Stimulated activated CD4-positive, alpha-beta T cell treated with anti-CD3 and anti-CD28 coated beads, TNF-alpha, amount 100 ng/mL, for 4 hours (primary cell): ENCODE data around the gene ACBD6.
"Not testable (repeated sequence)": the region's sequence is repeated elsewhere in the genome, so short reads cannot be mapped to it uniquely, and the experiment has no call there.

Source experiments
- DNase-seq, 3 experiments: peaks; one replicate each; pipeline ENCODE4 v3.0.0-alpha.2; 2020; ENCODE audit warnings: low read depth in 3 of 3

Gene ACBD6

DNA sequence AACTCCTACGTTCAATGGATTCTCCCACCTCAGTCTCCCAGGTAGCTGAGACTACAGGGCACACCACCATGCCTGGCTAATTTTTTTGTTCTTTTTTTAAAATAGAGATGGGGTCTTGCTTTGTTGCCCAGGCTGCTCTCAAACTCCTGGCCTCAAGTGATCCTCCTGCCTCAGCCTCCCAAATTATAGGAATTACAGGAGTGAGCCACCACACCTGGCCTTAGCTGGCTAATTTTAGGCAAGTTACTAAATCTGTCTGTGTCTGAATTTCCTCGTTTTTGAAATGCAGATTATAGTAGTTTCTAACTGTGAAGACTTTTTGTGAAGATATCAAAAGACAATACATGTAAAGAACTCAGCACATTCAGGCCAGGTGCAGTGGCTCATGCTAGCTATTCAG is 13.7 kb downstream of the ACBD6 start:
- DNase-seq: no peak

DNA sequence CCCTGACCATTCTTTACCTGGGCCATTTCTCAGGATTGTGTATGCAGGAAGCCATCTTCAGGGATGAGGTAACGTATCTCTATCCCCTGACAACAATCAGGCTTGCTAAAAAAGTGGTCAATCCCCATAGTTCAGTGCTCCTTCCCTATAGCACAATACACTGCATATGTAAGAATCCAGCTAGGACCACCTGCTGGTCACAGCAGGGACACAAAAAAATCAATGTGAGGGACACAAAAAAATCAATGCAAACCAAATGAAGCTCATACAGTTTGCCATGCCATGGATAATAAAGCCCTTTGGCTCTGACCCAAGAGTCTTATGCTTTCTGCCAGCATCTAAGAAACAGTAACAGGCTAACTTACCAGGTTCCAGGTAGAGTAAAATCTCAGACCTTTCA is 16.3 kb downstream of the ACBD6 start:
- DNase-seq: no peak

DNA sequence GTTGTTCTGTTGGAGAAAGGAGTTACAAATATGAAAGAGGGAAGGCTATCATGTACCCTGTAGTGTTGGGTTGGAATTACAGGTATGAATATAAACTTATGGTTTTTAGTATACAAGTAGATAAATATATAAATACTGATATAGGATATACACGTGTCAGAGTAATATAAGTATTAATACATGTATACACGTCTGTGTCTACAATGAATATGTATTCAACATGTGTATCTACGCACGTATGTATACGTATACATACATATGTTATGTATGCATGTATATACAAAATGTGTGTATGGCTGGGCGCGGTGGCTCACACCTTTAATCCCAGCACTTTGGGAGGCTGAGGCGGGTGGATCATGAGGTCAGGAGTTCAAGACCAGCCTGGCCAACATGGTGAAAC is 17.9 kb downstream of the ACBD6 start:
- DNase-seq: no peak

DNA sequence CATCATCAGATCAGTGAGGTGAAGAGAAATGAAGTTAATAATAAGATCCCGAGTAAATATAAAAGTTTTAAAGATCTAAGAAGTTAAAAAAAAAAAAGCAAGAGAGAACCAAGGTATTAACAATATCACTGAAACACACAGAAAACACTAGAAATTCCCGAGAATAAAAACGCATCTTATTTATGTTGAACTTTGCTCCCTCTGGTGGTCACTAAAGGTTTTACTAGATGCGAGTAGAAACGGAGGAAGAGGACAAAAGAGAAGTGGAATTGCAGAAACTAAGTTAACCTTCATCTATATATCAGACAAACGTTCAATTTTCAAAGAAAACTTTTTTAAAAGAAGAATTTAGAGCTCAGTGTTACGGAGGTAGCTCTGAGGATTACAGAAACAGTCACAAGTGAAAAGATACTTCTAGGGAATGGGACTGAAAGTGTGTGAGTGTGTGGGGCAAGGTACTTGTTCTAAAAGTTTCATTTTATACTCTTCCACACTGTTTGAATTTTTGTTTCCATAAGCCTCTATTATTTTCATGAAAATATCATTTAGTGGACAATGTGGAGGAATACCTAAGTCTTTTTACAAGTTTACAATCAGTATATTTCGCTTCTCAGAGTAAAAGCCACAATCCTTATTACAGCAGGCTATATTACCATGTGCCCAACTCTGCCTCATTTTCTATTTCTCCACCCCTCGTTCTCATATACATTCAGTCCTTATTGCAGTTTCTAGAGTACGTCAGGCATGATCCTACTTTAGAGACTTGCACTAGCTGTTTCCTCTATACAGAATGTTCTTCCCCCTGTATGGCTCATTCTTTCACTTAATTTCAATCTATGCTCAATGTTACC is 19.7 kb downstream of the ACBD6 start:
- DNase-seq: no peak

DNA sequence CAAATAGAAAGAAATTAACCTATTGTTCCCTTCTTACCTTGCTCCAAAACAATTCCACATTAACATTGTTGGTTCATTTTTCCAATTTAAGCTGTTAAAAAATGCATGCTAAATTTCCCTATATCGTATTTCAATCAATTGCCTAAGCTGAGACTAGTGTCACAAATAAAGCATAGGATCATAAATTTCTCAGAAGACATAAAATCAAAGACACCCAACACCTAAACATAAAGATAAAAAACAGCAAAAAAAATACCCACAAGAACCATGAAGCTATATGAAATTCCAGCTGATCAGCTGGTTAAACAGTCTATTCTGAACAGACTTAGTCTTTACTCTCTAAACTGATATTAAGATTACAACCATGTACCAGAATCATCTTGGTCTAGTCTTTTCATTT is 32.3 kb downstream of the ACBD6 start:
- no peak for DNase-seq

DNA sequence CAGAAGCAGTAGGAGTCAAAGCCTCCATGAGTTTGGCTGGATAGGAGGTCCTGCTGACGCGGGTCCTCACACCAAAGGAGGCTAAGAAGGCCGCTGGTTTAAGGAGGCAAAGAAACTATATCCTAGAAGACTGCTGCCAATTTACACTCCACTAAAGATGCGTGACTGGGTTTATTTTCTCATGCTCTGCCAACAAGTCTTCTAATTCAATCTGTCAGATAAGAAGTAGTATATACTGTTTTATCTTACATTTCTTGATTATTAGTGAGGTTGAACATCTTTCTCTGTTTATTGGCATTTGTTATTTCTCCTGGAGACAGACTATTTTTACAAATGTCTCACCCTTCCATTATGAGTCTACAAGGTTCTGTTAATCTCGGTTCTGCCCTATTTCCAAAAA is 34.1 kb downstream of the ACBD6 start:
- DNase-seq: no peak

DNA sequence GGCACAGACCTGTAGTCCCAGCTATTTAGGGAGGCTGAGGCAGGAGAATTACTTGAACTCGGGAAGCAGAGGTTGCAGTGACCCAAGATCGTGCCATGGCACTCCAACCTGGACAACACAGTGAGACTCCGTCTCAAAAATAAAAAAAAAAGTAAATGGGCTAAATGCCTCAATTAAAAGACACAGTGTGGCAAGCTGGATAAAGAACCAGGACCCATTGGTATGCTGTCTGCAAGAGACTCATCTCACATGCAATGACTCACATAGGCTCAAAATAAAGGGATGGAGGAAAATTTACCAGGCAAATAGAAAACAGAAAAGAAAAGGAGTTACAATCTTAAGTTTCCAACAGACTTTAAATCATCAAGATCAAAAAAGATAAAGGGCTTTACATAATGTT is 40.3 kb downstream of the ACBD6 start:
- no peak for DNase-seq

DNA sequence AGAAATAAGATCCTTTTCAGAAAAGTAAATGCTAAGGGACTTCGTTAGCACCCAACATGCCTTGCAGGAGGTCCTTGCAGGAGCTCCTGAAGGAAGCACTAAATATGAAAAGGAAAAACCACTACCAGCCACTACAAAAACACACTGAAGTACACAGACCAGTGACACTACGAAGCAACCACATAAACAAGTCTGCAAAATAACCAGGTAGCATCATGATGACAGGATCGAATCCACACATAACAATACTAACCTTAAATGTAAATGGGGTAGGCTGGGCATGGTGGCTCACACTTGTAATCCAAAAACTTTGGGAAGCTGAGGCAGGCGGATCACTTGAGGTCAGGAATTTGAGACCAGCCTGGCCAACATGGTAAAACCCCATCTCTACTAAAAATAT is 40.7 kb downstream of the ACBD6 start:
- not testable (repeated sequence) for DNase-seq

DNA sequence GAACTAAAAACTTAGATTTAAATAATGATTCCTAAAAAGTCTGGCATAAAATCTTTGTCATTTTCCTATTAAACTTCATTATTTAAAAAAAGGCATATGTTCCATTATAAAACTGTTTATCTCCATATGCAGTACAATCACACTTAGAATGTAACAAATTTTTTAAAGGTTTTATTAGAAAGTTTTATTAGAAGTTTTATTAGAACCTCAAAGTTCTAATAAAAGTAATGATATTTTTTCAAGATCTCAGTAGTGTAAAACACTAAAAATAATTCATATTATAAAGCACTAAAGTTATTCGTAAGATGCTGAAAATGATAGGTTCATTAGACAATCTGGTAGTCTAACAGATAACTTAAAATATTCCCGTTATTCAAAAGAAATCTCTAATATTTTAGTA is 43.6 kb downstream of the ACBD6 start:
- DNase-seq: no peak

DNA sequence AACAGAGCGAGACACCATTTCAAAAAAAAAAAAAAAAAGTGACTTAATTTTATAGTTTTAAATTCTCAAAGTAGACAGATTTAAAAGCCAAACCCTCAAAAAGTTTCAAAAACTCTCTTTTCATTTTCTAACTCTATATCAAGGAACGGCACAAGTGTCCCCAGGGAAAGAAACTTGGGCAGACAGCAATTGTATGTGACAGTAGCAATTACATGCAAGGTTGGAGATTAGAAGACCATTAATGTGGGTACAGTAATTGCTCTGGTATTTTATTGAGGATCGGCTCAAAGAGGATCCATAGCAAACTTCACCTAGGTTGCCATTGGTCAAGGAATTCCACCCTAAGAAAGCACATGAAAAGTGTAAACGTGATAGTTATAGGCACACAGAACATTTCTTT is 46.2 kb downstream of the ACBD6 start:
- no peak for DNase-seq

DNA sequence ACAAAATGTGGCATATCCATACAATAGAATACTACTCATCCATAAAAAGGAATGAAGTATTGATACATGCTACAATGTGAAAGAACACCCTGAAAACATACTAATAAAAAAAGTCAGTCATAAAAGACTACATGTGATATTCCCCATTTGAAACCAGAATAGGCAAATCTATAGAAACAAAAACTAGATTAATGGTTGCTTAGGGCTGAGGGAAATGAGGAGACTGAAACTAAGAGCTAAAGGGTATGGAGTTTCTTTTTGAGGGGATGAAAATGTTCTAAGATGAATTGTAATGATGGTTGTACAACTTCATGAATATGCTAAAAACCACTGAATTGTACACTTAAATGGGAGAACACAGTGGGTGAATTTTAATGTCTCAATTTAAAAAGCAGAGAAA is 50.9 kb downstream of the ACBD6 start:
- DNase-seq: no peak

DNA sequence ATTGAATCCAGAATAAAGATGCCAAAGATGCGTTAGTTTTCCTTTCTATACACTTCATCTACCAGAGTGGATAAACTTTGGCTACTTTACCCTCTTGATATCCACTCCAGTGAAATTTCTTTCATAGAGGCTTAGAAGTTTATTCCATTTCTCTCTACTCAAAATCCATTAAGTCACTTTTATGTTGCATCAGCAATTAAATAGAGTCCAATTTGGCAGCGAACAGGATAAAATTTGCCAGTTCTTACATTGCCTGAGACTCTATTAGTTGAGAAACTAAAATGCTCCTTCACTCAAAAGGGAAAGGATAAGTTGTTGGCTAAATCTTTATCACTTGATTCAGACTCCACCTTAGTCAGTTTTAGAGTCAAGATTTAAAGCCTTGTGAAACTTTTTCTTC is 57.9 kb downstream of the ACBD6 start:
- DNase-seq: no peak

DNA sequence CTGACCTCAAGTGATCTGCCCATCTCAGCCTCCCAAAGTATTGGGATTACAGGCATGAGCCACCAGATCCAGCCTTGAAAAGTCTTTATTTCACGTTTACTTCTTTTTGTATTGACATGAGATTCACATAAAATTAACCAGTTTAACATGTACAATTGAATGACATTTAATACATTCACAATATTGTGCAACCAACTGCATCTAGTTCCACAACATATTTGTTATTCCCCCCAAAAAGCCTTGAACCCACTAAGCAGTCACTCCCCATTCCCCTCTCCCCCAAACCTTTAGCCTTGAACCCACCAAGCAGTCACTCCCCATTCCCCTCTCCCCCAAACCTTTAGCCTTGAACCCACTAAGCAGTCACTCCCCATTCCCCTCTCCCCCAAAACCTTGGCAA is 62.0 kb downstream of the ACBD6 start:
- no peak for DNase-seq

DNA sequence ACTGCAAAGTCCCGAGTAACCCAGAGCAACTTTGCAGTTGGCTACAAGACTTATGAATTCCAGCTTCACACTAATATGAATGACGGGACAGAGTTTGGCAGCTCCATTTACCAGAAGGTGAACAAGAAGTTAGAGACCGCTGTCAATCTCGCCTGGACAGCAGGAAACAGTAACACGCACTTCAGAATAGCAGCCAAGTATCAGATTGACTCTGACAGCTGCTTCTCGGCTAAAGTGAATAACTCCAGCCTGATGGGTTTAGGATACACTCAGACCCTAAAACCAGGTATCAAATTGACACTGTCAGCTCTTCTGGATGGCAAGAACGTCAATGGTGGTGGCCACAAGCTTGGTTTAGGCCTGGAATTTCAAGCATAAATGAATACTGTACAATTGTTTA is 66.8 kb downstream of the ACBD6 start:
- no peak for DNase-seq

DNA sequence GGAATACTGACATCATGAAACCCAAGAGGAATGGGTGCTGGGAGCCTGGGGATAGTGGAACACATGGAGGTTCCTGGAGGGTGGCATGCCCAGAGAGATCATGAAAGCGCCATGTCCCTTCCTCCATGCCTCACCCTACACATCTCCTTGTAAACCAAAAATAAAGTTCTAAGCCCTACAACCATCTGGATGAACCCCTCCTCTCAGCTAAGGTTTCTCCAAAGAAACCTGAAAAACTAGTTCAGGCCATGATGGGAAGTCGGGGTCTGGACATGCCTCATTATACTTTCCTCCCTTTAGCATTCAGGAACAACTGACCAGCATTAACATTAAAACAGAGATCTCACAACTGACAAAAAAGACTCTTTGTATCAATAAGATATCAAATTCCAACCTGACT is 68.5 kb downstream of the ACBD6 start:
- no peak for DNase-seq

DNA sequence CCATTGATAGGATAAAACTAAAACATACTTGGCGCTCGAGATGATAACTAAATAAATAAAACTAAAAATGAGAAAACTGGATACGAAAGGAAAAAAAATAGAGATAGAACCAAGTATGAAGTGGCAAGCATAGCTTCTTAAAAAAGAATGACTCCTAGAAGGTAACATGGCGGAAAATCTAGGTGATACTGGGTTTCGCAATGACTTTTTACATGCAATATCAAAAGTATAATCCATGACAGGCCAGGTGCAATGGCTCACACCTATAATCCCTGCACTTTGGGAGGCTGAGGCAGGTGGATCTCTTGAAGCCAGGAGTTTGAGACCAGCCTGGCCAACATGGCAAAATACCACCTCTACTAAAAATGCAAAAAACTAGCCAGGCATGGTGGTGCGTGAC is 70.7 kb downstream of the ACBD6 start:
- DNase-seq: no peak

DNA sequence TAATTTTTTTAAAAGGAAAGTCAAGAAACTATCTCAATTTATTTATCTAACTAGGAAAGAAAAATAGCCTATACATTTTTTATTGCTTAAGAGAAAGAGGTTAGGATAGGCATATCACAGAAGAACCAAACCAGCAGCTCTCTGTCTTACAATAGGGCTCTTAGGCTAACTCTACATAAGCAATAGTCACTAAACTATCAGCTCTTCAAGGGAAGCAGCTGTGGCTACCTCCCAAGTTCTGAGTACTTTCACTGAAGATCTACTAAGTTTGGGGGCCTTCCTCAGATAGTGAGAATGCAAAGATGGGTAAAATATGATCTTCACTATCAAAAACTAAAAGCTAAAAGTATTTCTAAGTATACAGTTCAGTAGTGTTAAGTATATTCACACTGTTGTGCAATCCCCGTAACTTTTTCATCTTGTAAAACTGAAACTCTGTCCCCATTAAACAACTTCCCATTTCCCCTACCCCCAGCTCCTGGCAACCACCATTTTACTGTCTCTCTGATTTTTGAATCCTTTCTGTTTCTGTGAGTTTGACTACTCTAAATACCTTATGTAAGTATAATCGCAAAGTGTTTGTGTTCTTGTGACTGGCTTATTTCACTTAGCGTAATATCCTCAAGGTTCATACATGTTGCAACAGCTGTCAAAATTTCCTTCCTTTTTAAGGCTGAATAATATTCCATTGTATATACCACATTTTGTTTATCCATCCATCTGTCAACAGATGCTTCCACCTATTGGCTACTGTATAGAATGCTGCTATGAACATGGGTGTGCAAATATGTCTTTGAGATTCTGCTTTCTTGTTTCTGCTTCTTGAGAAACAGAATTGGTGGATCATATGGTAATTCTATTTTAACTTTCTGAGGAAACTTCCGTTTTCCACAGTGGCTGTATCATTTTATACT is 73.3 kb downstream of the ACBD6 start:
- DNase-seq: no peak

DNA sequence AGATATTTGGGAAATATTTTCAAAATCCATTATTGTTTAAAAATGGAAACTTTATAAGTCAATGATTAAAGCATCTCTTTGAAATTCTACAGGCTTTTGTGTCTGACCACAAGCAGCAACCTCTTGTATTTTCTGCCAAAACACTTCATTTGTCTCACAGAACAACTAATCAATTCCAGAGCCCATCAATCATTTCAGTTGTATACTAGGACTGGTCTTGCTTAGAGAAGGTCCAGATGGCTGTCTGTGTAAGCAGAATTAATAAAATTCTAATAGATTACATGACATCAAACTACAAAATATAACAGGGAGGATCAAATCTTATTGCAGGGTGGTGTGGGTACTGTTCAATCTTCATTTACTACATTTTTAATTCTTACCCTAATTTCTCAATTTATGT is 76.4 kb downstream of the ACBD6 start:
- no peak for DNase-seq

DNA sequence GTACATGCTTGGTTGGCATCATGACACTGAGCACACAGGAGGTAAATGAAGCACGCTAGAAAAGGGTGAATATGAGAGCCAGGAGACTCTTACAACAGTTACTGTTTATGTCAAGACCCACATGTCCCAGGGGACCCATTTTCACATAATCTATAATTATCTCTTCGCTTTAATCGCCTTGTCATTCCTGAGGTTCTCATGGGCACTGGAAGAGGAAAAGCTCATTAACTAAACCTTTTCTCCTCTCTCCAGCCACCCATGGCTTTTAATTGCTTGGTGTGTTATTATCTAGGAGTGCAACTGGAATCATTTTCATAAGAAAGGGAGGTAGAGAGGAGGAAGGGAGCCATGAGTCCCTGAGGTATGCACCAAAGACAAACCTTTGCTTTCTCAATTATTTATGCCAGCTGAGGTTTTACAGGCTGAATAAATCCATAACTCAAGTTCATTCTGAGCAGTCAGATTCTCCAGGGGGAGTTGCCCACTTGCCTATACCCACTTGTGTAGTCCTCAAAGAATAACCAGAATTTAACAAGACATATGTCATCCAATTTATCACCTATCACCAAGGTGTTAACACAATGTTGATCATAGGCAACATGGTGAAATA is 77.4 kb downstream of the ACBD6 start:
- no peak for DNase-seq

DNA sequence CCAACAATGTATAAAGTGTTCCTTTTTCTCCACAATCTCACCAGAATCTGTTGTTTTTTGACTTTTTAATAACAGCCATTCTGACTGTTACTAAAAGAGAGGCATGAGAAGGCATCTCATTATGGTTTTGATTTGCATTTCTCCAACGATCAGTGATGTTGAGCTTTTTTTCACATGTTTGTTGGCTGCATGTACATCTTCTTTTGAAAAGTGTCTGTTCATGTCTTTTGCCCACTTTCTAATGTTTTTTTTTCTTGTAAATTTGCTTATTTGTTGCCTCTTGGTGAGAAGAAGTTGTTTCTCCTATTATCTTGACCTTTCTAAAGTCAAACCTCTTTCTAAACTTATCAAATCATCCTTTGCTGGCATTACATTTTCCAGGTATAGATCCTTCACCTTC is 80.8 kb downstream of the ACBD6 start:
- no peak for DNase-seq

DNA sequence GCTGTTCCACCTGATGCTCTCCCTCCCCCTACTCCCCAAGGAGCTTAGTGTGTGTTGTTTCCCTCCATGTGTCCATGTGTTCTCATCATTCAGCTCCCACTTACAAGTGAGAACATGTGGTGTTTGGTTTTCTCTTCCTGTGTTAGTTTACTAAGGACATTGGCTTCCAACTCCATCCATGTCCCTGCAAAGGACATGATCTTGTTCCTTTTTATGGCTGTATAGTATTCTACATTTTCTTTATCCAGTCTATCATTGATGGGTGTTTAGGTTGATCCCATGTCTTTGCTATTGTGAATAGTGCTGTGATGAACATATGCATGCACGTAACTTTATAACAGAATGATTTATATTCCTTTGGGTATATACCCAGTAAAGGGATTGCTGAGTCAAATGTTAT is 81.2 kb downstream of the ACBD6 start:
- DNase-seq: not testable (repeated sequence)

DNA sequence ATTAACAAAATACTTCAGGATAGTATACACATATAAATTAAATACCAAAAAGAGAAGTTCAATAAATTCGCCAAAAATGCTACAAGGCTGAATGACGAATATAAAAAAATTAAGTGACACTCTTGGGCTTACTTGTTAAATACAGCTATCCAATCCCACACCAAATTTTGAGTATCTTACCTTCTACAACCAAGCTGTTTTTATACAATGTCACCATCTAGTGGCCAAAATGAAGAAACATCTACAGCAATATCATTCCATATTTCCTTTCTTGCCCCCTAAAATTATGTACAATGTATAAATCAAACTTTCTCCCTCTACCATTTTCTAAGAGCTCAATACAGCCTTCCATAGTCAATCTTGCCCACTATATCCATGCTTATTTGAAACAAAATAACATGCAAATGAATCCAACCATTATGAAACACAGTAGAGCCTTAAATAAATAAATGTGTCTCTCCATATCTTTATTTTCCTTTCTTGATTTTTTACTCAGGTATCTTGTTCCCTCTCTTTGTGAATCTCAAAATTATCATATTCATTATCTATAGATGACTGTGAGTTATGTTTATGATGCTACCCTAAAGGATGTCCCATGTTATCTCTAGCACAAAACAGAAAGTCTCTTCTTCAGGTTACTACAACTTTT is 86.3 kb downstream of the ACBD6 start:
- no peak for DNase-seq
